CD4-positive, CD25-positive, alpha-beta regulatory T cell (primary cell): ENCODE data around the gene CDK18. TPM values are rescaled to one million over a fixed set of nuclear protein-coding genes. Genes with fewer than 3 reads are reported as not detected.

ENCODE experiments used
- ATAC-seq, 2 donors: fragments of 150-1000 bp; cut with Tn5 transposase; one replicate each; pipeline ENCODE4 v1.10.0; 2021; ENCODE audit warnings: low read depth in 2 of 2, moderate number of reproducible peaks in 2 of 2, moderate library complexity in 1 of 2
- DNase-seq, 3 donors: peaks; one replicate each; pipeline versions ENCODE4 v3.0.0 to v3.0.0-alpha.2; 2012 to 2022; ENCODE audit warnings: mixed read lengths in 1 of 3
- H3K27ac ChIP-seq: one replicate; pipeline ENCODE4 v1.7.0; 2013; ENCODE audit warnings: mild to moderate bottlenecking, low read length; ENCODE audit not compliant: insufficient read depth, poor library complexity, severe bottlenecking
- H3K27me3 ChIP-seq: one replicate; pipeline ENCODE4 v1.7.0; 2013; ENCODE audit warnings: low read length; ENCODE audit not compliant: control insufficient read depth, insufficient read depth
- H3K36me3 ChIP-seq: one replicate; pipeline ENCODE4 v1.7.0; 2013; ENCODE audit warnings: mild to moderate bottlenecking, low read length, moderate library complexity; ENCODE audit not compliant: control insufficient read depth, insufficient read depth
- H3K4me1 ChIP-seq: 2 replicates; pipeline ENCODE4 v1.7.0; 2013; ENCODE audit warnings: mild to moderate bottlenecking, low read length; ENCODE audit not compliant: insufficient read depth, control insufficient read depth, poor library complexity, severe bottlenecking
- H3K4me3 ChIP-seq: one replicate; pipeline ENCODE4 v1.7.0; 2013; ENCODE audit warnings: low read depth, mild to moderate bottlenecking, low read length, moderate library complexity
- H3K9me3 ChIP-seq, 2 experiments: 1 replicate in 1 of 2; 2 replicates in 1 of 2; pipeline ENCODE4 v1.7.0; 2013; ENCODE audit warnings: low read length in 2 of 2, mild to moderate bottlenecking in 1 of 2, moderate library complexity in 1 of 2; ENCODE audit not compliant: control insufficient read depth in 2 of 2
- H3K27ac Mint-ChIP-seq, 3 donors: one replicate each; pipeline ENCODE4 v1.8.0; 2020 to 2022; ENCODE audit warnings: mild to moderate bottlenecking in 3 of 3, mixed read lengths in 3 of 3, moderate library complexity in 2 of 3
- H3K27me3 Mint-ChIP-seq: one replicate; pipeline ENCODE4 v1.8.0; 2022; ENCODE audit warnings: mild to moderate bottlenecking, mixed read lengths
- H3K36me3 Mint-ChIP-seq: one replicate; pipeline ENCODE4 v1.8.0; 2020; ENCODE audit warnings: mixed read lengths
- H3K4me1 Mint-ChIP-seq, 4 donors: one replicate each; pipeline ENCODE4 v1.8.0; 2020 to 2022; ENCODE audit warnings: mixed read lengths in 4 of 4, mild to moderate bottlenecking in 1 of 4
- H3K4me3 Mint-ChIP-seq, 4 donors: one replicate each; pipeline ENCODE4 v1.8.0; 2020 to 2022; ENCODE audit warnings: mild to moderate bottlenecking in 4 of 4, mixed read lengths in 4 of 4, moderate library complexity in 3 of 4
- H3K9me3 Mint-ChIP-seq, 7 donors: one replicate each; pipeline ENCODE4 v1.8.0; 2020 to 2022; ENCODE audit warnings: mixed read lengths in 7 of 7, mild to moderate bottlenecking in 3 of 7, moderate library complexity in 2 of 7
- polyA plus RNA-seq, 4 donors: library from polyadenylated mRNA; unstranded; fragments of 300-500 nt; fragmentation: Illumina TruSeq; gene quantifications; one replicate each; pipeline ENCODE4 v1.2.3, GENCODE V29; 2021
- total RNA-seq: library from RNA; stranded (reverse); gene quantifications from one replicate; pipeline ENCODE4 v1.2.3, GENCODE V29; 2022

CDK18 gene
- total and polyA plus RNA-seq, 5 donors from 2014 or later, result 0.49 TPM; not detected in 4

GRCh38 chr1:205492201-205492667 is 12.2 kb upstream of the CDK18 start:
- no peak for ATAC-seq
- Histone ChIP-seq H3K27me3 (peaks cover 4% of the 10 kb centered on the region), H3K27ac (no peak overlapping the region), H3K4me3 (no peak overlapping the region), H3K36me3 (no peaks in the 10 kb centered on the region), H3K4me1 (no peaks in the 10 kb centered on the region), H3K9me3 (no peaks in the 10 kb centered on the region)
- Mint-ChIP-seq H3K4me3 (no peak overlapping the region), H3K4me1 (no peaks in the 10 kb centered on the region), H3K27ac (no peak overlapping the region), H3K36me3 (no peaks in the 10 kb centered on the region), H3K27me3 (peaks cover 52% of the 10 kb centered on the region), H3K9me3 (peaks cover 0 to 2% (median 0%) of the 10 kb centered on the region in 7 donors)
- DNase-seq, result no peak

GRCh38 chr1:205492774-205493173 is 11.7 kb upstream of the CDK18 start:
- DNase-seq (no peak), ATAC-seq (no peak)
- H3K27me3 ChIP-seq, result peaks cover 4% of the 10 kb centered on the region
- Mint-ChIP-seq H3K4me3 (no peak overlapping the region), H3K36me3 (no peaks in the 10 kb centered on the region), H3K27ac (no peak overlapping the region), H3K27me3 (peaks cover 50% of the 10 kb centered on the region), H3K4me1 (no peaks in the 10 kb centered on the region), H3K9me3 (peaks cover 0 to 2% (median 0%) of the 10 kb centered on the region in 7 donors)
- H3K4me1 ChIP-seq, result no peaks in the 10 kb centered on the region
- no peak overlapping the region for H3K27ac ChIP-seq
- no peaks in the 10 kb centered on the region for H3K9me3 ChIP-seq
- no peak overlapping the region for H3K4me3 ChIP-seq
- H3K36me3 ChIP-seq, result no peaks in the 10 kb centered on the region

GRCh38 chr1:205493241-205494085 is 11.0 kb upstream of the CDK18 start:
- DNase-seq (no peak), ATAC-seq (no peak)
- H3K4me1 Mint-ChIP-seq, result no peaks in the 10 kb centered on the region
- H3K4me3 ChIP-seq, result no peak overlapping the region
- no peak overlapping the region for H3K27ac Mint-ChIP-seq
- H3K4me3 Mint-ChIP-seq, result no peak overlapping the region
- no peaks in the 10 kb centered on the region for H3K4me1 ChIP-seq
- H3K36me3 Mint-ChIP-seq, result no peaks in the 10 kb centered on the region
- peaks cover 4% of the 10 kb centered on the region for H3K27me3 ChIP-seq
- no peaks in the 10 kb centered on the region for H3K36me3 ChIP-seq
- H3K27me3 Mint-ChIP-seq, result peaks cover 44% of the 10 kb centered on the region
- H3K9me3 Mint-ChIP-seq, result peaks cover 0 to 2% (median 0%) of the 10 kb centered on the region in 7 donors
- no peak overlapping the region for H3K27ac ChIP-seq
- H3K9me3 ChIP-seq, result no peaks in the 10 kb centered on the region

GRCh38 chr1:205494115-205494514 is 10.4 kb upstream of the CDK18 start:
- DNase-seq, result no peak
- no peak overlapping the region for H3K4me3 Mint-ChIP-seq
- H3K27ac ChIP-seq, result no peak overlapping the region
- no peaks in the 10 kb centered on the region for H3K9me3 ChIP-seq
- H3K4me1 ChIP-seq, result no peaks in the 10 kb centered on the region
- peaks cover 3% of the 10 kb centered on the region for H3K27me3 ChIP-seq
- H3K36me3 Mint-ChIP-seq, result no peaks in the 10 kb centered on the region
- H3K36me3 ChIP-seq, result no peaks in the 10 kb centered on the region
- ATAC-seq, result no peak
- H3K4me3 ChIP-seq, result no peak overlapping the region
- H3K9me3 Mint-ChIP-seq, result peaks cover 0 to 2% (median 0%) of the 10 kb centered on the region in 7 donors
- H3K4me1 Mint-ChIP-seq, result no peaks in the 10 kb centered on the region
- H3K27ac Mint-ChIP-seq, result no peak overlapping the region
- peaks cover 37% of the 10 kb centered on the region for H3K27me3 Mint-ChIP-seq

- no peak overlapping the region for H3K4me3 ChIP-seq
- H3K9me3 ChIP-seq, result no peaks in the 10 kb centered on the region
- Mint-ChIP-seq H3K36me3 (no peaks in the 10 kb centered on the region), H3K4me3 (no peak overlapping the region), H3K27me3 (peaks cover 25% of the 10 kb centered on the region), H3K27ac (no peak overlapping the region), H3K9me3 (peaks cover 0 to 2% (median 0%) of the 10 kb centered on the region in 7 donors), H3K4me1 (no peaks in the 10 kb centered on the region)
- DNase-seq (no peak), ATAC-seq (no peak)
- no peak overlapping the region for H3K27ac ChIP-seq
- H3K4me1 ChIP-seq, result no peaks in the 10 kb centered on the region
- peaks cover 2% of the 10 kb centered on the region for H3K27me3 ChIP-seq
- no peaks in the 10 kb centered on the region for H3K36me3 ChIP-seq
These were observed 9.1 kb upstream of the CDK18 start for GRCh38 chr1:205495237-205495823.

GRCh38 chr1:205496661-205497060 is 7.8 kb upstream of the CDK18 start:
- Mint-ChIP-seq H3K4me1 (no peaks in the 10 kb centered on the region), H3K4me3 (no peak overlapping the region), H3K36me3 (no peaks in the 10 kb centered on the region), H3K9me3 (peaks cover 0 to 2% (median 0%) of the 10 kb centered on the region in 7 donors), H3K27me3 (peaks cover 14% of the 10 kb centered on the region), H3K27ac (no peak overlapping the region)
- ATAC-seq (no peak), DNase-seq (no peak)
- Histone ChIP-seq H3K27ac (no peak overlapping the region), H3K4me1 (no peaks in the 10 kb centered on the region), H3K4me3 (no peak overlapping the region), H3K9me3 (no peaks in the 10 kb centered on the region), H3K36me3 (no peaks in the 10 kb centered on the region), H3K27me3 (peaks cover 2% of the 10 kb centered on the region)

- Histone ChIP-seq H3K27ac (no peak overlapping the region), H3K36me3 (no peaks in the 10 kb centered on the region), H3K27me3 (peaks cover 2% of the 10 kb centered on the region), H3K4me3 (no peak overlapping the region), H3K4me1 (no peaks in the 10 kb centered on the region), H3K9me3 (no peaks in the 10 kb centered on the region)
- no peak overlapping the region for H3K4me3 Mint-ChIP-seq
- peaks cover 10% of the 10 kb centered on the region for H3K27me3 Mint-ChIP-seq
- H3K36me3 Mint-ChIP-seq, result no peaks in the 10 kb centered on the region
- DNase-seq (no peak), ATAC-seq (no peak)
- no peaks in the 10 kb centered on the region for H3K4me1 Mint-ChIP-seq
- peaks cover 0 to 2% (median 0%) of the 10 kb centered on the region in 7 donors for H3K9me3 Mint-ChIP-seq
- H3K27ac Mint-ChIP-seq, result no peak overlapping the region
These were observed 7.1 kb upstream of the CDK18 start for GRCh38 chr1:205497351-205497750.
